CD4-positive, alpha-beta T cell treated with Interleukin-15 for 1 hour (primary cell): ENCODE data around the gene GYG1.

Experiments
- DNase-seq: peaks from one replicate; pipeline ENCODE4 v3.0.0-alpha.2; 2020

GYG1 gene

GRCh38 chr3:148990236-148990635 lies 1.1 kb upstream of the GYG1 start:
- no peak for DNase-seq

GRCh38 chr3:148992027-148992634 lies 791 bp downstream of the GYG1 start:
- DNase-seq, result peak; percentile 26

GRCh38 chr3:148992635-148993255 lies 1.4 kb downstream of the GYG1 start:
- no peak for DNase-seq

GRCh38 chr3:148997623-148998022 lies 6.3 kb downstream of the GYG1 start:
- DNase-seq, result no peak

- no peak for DNase-seq
These were observed 7.0 kb downstream of the GYG1 start for GRCh38 chr3:148998297-148998696.

- no peak for DNase-seq
These were observed 7.5 kb downstream of the GYG1 start for GRCh38 chr3:148998715-148999423.

- no peak for DNase-seq
These were observed 8.5 kb downstream of the GYG1 start for GRCh38 chr3:148999806-149000205.

GRCh38 chr3:149000206-149000745 lies 8.9 kb downstream of the GYG1 start:
- no peak for DNase-seq

- no peak for DNase-seq
These were observed 10.4 kb downstream of the GYG1 start for GRCh38 chr3:149001727-149002126.

- peak; percentile 21 for DNase-seq
These were observed 12.4 kb downstream of the GYG1 start for GRCh38 chr3:149003653-149004305.

GRCh38 chr3:149004622-149005021 lies 13.3 kb downstream of the GYG1 start:
- DNase-seq, result no peak

GRCh38 chr3:149005416-149005815 lies 14.1 kb downstream of the GYG1 start:
- DNase-seq, result no peak

GRCh38 chr3:149007567-149008257 lies 16.4 kb downstream of the GYG1 start:
- DNase-seq, result no peak

- peak; percentile 51 for DNase-seq
These were observed 18.4 kb downstream of the GYG1 start for GRCh38 chr3:149009732-149010131.

- DNase-seq, result no peak
These were observed 19.2 kb downstream of the GYG1 start for GRCh38 chr3:149010504-149010951.

- DNase-seq, result no peak
These were observed 19.6 kb downstream of the GYG1 start for GRCh38 chr3:149010966-149011365.

- no peak for DNase-seq
These were observed 20.3 kb downstream of the GYG1 start for GRCh38 chr3:149011676-149012075.

- DNase-seq, result no peak
These were observed 22.4 kb downstream of the GYG1 start for GRCh38 chr3:149013726-149014125.

GRCh38 chr3:149015393-149015792 lies 24.1 kb downstream of the GYG1 start:
- DNase-seq, result no peak

- no peak for DNase-seq
These were observed 24.9 kb downstream of the GYG1 start for GRCh38 chr3:149016242-149016641.

GRCh38 chr3:149016669-149017541 lies 25.6 kb downstream of the GYG1 start:
- DNase-seq, result no peak

- no peak for DNase-seq
These were observed 26.9 kb downstream of the GYG1 start for GRCh38 chr3:149018247-149018646.
